GM12878 (cell line): ENCODE measurements around the gene PSORS1C1. TPM values are rescaled to one million over a fixed set of nuclear protein-coding genes. Genes with fewer than 3 reads are reported as not detected.

ENCODE experiments used
- ATAC-seq: fragments of 200-7000 bp; cut with Tn5 transposase; 3 replicates; pipeline ENCODE4 v1.9.1; 2020; ENCODE audit warnings: mild to moderate bottlenecking, moderate library complexity
- BruUV-seq: library from RNA; stranded (reverse); fragments of 400-500 nt; replicated peaks from 2 replicates; lab custom pipeline; 2021; lab: Mats Ljungman, UMichigan
- CTCF ChIA-PET: fragments of 300-600 bp; sonication (Branson Sonifier 250); formaldehyde crosslinking; extraction: SDS; loops from one replicate; lab custom pipeline; 2021; ENCODE audit warnings: inconsistent platforms; lab: Yijun Ruan, JAX
- POLR2A ChIA-PET: fragments of 350-600 bp; formaldehyde crosslinking; extraction: SDS; loops from one replicate; lab custom pipeline; 2021; ENCODE audit warnings: inconsistent platforms; lab: Charles Lee
- RAD21 ChIA-PET: fragments of 300-600 bp; sonication (Branson Sonifier 250); formaldehyde crosslinking; loops from one replicate; lab custom pipeline; 2023; ENCODE audit warnings: antibody characterized with exemption; ENCODE audit not compliant: unreplicated experiment; lab: Charles Lee
- SMC1A ChIA-PET: fragments of 300-600 bp; sonication (Branson Sonifier 250); formaldehyde crosslinking; loops from one replicate; lab custom pipeline; 2023; ENCODE audit not compliant: unreplicated experiment, uncharacterized antibody; lab: Charles Lee
- DNase-seq: peaks from one replicate; pipeline ENCODE4 v3.0.0-alpha.2; 2011; ENCODE audit warnings: low read depth, low spot score
- FAIRE-seq: peaks from 3 replicates; lab custom pipeline; 2011; peaks lifted over from hg19 to GRCh38; lab: Jason Lieb, UNC
- H2AFZ ChIP-seq: 2 replicates; pipeline ENCODE4 v1.6.0; 2011; ENCODE audit warnings: low read depth, low read length, control low read depth; ENCODE audit not compliant: control insufficient read depth
- H3K27ac ChIP-seq: 2 replicates; pipeline ENCODE4 v1.5.1; 2011; ENCODE audit warnings: control low read depth; ENCODE audit not compliant: control insufficient read depth, insufficient read depth
- H3K27me3 ChIP-seq, 2 experiments: replicated peaks in 1 of 2; 2 replicates each; pipeline versions ENCODE4 v1.6.0 to v1.6.1; 2011; ENCODE audit warnings: low read length in 1 of 2; ENCODE audit not compliant: control insufficient read depth in 2 of 2, insufficient read depth in 2 of 2
- H3K36me3 ChIP-seq, 2 experiments: 2 replicates each; pipeline ENCODE4 v1.5.1; 2011; ENCODE audit warnings: low read length in 1 of 2; ENCODE audit not compliant: control insufficient read depth in 2 of 2, insufficient read depth in 2 of 2
- H3K4me1 ChIP-seq: 2 replicates; pipeline ENCODE4 v1.6.1; 2011; ENCODE audit warnings: mild to moderate bottlenecking, low read length, moderate library complexity, mixed read lengths; ENCODE audit not compliant: control insufficient read depth, insufficient read depth
- H3K4me2 ChIP-seq: 2 replicates; pipeline ENCODE4 v1.6.0; 2011; ENCODE audit warnings: control low read depth; ENCODE audit not compliant: control insufficient read depth, insufficient read depth
- H3K4me3 ChIP-seq: fragments of 200-600 bp; sonication (generic); 2 replicates; pipeline ENCODE4 v1.5.1; 2016
- H3K79me2 ChIP-seq: 2 replicates; pipeline ENCODE4 v1.6.0; 2011; ENCODE audit warnings: low read length; ENCODE audit not compliant: control insufficient read depth, insufficient read depth
- H3K9ac ChIP-seq: 2 replicates; pipeline ENCODE4 v1.8.0; 2011; ENCODE audit warnings: low read length, control low read depth, mixed read lengths; ENCODE audit not compliant: control insufficient read depth, insufficient read depth
- H3K9me3 ChIP-seq: replicated peaks from 3 replicates; pipeline ENCODE4 v1.5.1; 2011; ENCODE audit warnings: mild to moderate bottlenecking, low read length; ENCODE audit not compliant: control insufficient read depth, insufficient read depth
- H4K20me1 ChIP-seq: 2 replicates; pipeline ENCODE4 v1.6.0; 2011; ENCODE audit not compliant: control insufficient read depth, insufficient read depth
- CEBPB ChIP-seq, 2 experiments: fragments of 150-350 bp in 1 of 2; IDR thresholded peaks; 2 replicates each; pipeline ENCODE4 v1.6.1; 2012 to 2014; ENCODE audit warnings: low read depth in 2 of 2, low read length in 2 of 2, borderline replicate concordance in 1 of 2, inconsistent platforms in 1 of 2
- CHD1 ChIP-seq: IDR thresholded peaks from 2 replicates; pipeline ENCODE4 v1.6.1; 2012; ENCODE audit warnings: low read depth, low read length, improper control_type of control experiment
- EGR1 ChIP-seq, 2 experiments: IDR thresholded peaks; 1 replicate in 1 of 2; 2 replicates in 1 of 2; pipeline ENCODE4 v1.6.1; 2011 to 2012; ENCODE audit warnings: low read depth in 2 of 2, low read length in 2 of 2, borderline replicate concordance in 1 of 2, mild to moderate bottlenecking in 1 of 2, moderate library complexity in 1 of 2
- JUNB ChIP-seq: IDR thresholded peaks from 2 replicates; pipeline ENCODE4 v1.6.1; 2016; ENCODE audit warnings: antibody characterized with exemption, mild to moderate bottlenecking
- RCOR1 ChIP-seq: conservative IDR thresholded peaks from 2 replicates; pipeline ENCODE4 v1.6.1; 2012; ENCODE audit warnings: low read depth, low read length, improper control_type of control experiment
- RFX5 ChIP-seq: IDR thresholded peaks from 2 replicates; pipeline ENCODE4 v1.6.1; 2011; ENCODE audit warnings: low read depth, low read length, improper control_type of control experiment
- ZNF274 ChIP-seq: IDR thresholded peaks from one replicate; pipeline ENCODE4 v1.8.0; 2011; ENCODE audit not compliant: insufficient read length, insufficient read depth
- WGBS: methylation state at CpG from one replicate; pipeline ENCODE4 v1.1.6; 2016; ENCODE audit warnings: low lambda C conversion rate; ENCODE audit not compliant: insufficient replicate concordance, insufficient coverage; ENCODE audit errors: missing lambda C conversion rate; 5-methylcytosine and 5-hydroxymethylcytosine counted together
- in situ Hi-C: fragments of 300-500 bp; cut with MboI; formaldehyde crosslinking; loops from 9 replicates; pipeline ENCODE4 v1.14.3; 2018; ENCODE audit warnings: mixed read lengths
- intact Hi-C: fragments of 100-400 bp; cut with micrococcal nuclease; formaldehyde crosslinking; loops from one replicate; pipeline ENCODE4 v1.14.2; 2022; ENCODE audit not compliant: unreplicated experiment
- polyA plus RNA-seq, 11 experiments: library from polyadenylated mRNA; depleted of rRNA in 4 of 11; unstranded in 6 of 11; stranded (reverse) in 5 of 11; fragments of >200 nt; fragmentation: Nextera tagmentation in 4 of 11; fragmentation: Illumina TruSeq in 1 of 11; extraction: Ambion mirVana in 4 of 11; extraction: Trizol in 1 of 11; gene quantifications; 1 replicate in 1 of 11; 2 replicates in 10 of 11; pipeline versions ENCODE4 v1.2.1 to v1.2.3, GENCODE V29; 2011 to 2016; ENCODE audit warnings: inconsistent platforms in 2 of 11, missing spikeins in 2 of 11, low read depth in 1 of 11
- total RNA-seq, 4 experiments: library from RNA; depleted of rRNA in 3 of 4; stranded (reverse); fragments of >200 nt in 3 of 4; fragmentation: Illumina TruSeq in 1 of 4; extraction: Trizol in 1 of 4; gene quantifications; 2 replicates each; pipeline versions ENCODE4 v1.2.1 to v1.2.3, GENCODE V29; 2013 to 2021

PSORS1C1 gene
- total and polyA plus RNA-seq, 10 of the 15 experiments (the other 5 are each of a cell fraction or from before 2014, with no cell fraction given), result 0.13 to 1.00 (median 0.20) TPM; not detected in 5

- Histone ChIP-seq H3K4me3 (no peak overlapping the region), H3K9ac (no peak overlapping the region), H3K27me3 (no peaks in the 10 kb centered on the region; a peak in 1 of 4 replicates), H3K4me1 (no peaks in the 10 kb centered on the region; the same call in 1 of the 2 replicates), H3K27ac (no peak overlapping the region), H3K4me2 (no peak overlapping the region), H3K79me2 (no peaks in the 10 kb centered on the region), H3K9me3 (no peaks in the 10 kb centered on the region; the same call in 2 of the 3 replicates), H3K36me3 (no peaks in the 10 kb centered on the region), H4K20me1 (no peaks in the 10 kb centered on the region), H2AFZ (no peak overlapping the region)
- ChIA-PET SMC1A (interaction anchor here (0.8 to 3.3 kb wide), 3 partner anchors 16 to 84 kb away, joined by 3 to 16 read pairs (median 5); no protein-coding TSS in a partner anchor), POLR2A (no interaction called here), CTCF (interaction anchor here (1.5 to 22.9 kb wide), 3 partner anchors 45 to 274 kb away, joined by 3 to 326 read pairs (median 21); no protein-coding TSS in a partner anchor), RAD21 (interaction anchor here (1.3 kb wide), 1 partner anchor 72 kb away, joined by 4 read pairs; no protein-coding TSS in a partner anchor)
- no peak for FAIRE-seq
- 66% methylated on average over 3 of the region's 3 CpGs for WGBS
- no TSS peak for BruUV-seq
- TF ChIP-seq EGR1 (IDR thresholded peaks at IDR 0.05; ENCODE audit: borderline replicate concordance in 1 of 2, low read depth in 2 of 2, low read length in 2 of 2) (no peak), CHD1 (no peak), RCOR1 (no peak), RFX5 (no peak), ZNF274 (no peak), CEBPB (IDR thresholded peaks at IDR 0.05; ENCODE audit: borderline replicate concordance in 1 of 2, low read depth in 2 of 2, low read length in 2 of 2) (no peak), JUNB (no peak)
- no peak for DNase-seq
- intact Hi-C loops, result no loop called here
- no peak for ATAC-seq
- in situ Hi-C loops, result no loop called here
These were observed 17.0 kb downstream of the PSORS1C1 start for GRCh38 chr6:31131595-31131994.
